Measurements from ENCODE around the gene MED13L.

MED13L gene

GRCh38 chr12:116174904-116175303 is 102.6 kb downstream of the MED13L start:
- DNase-seq = no peak

DNA sequence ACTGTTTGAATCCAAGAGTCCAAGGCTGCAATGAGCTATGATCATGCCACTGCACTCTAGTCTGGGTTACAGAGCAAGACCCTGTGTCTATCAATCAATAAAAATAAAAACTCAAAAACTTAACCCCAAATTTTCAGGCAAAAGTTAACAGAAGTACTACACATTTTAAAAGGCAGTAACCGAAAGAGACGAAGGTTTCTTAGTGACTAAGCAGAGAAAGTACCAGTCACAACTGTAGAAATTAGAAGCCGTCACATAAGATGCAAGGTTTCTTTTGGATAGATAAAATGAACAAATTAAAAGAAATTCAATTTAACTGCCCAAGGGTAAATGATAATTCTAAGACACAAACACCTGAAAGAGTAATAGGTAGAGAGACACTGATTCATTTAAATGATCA is 103.5 kb downstream of the MED13L start:
- DNase-seq = no peak

- no peak for DNase-seq
These were observed 105.2 kb downstream of the MED13L start for GRCh38 chr12:116172224-116172849.

GRCh38 chr12:116171549-116171948 is 105.9 kb downstream of the MED13L start:
- DNase-seq = no peak

DNA sequence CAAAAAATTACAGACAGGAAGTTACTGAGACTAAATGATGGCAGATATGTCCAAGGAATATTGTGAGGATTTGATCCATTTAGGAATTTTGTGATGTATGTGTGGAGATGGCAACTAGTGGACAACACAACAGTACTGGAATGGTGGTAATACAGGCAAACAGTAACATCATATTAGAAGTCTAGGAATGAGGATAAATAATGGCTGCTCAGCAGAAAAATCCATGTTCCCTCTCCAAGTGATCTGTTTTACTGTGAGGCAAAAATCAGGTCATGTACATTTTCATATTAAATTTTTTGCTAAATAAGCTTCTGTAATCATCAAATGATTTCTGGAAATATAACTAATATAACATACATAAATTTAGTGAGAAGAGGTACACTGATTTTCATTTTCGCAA is 108.4 kb downstream of the MED13L start:
- no peak for DNase-seq

DNA sequence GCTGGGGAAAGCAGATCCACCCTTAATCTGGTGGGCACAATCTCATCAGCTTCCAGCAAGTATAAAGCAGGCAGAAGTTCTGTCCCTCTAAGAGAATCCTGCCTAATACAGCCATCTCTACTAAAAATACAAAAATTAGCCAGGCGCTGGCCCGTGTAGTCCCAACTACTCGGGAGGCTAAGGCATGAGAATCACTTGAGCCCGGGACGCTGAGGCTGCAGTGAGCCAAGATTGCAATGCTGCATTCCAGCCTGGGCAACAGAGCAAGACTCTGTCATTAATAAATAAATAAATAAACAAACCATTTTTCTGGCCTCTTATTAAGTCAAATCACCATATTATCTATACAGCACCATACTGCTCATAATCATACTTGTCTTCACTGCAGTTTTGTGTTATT is 111.2 kb downstream of the MED13L start:
- no peak for DNase-seq

GRCh38 chr12:116165036-116165425 is 112.5 kb downstream of the MED13L start:
- DNase-seq = no peak

DNA sequence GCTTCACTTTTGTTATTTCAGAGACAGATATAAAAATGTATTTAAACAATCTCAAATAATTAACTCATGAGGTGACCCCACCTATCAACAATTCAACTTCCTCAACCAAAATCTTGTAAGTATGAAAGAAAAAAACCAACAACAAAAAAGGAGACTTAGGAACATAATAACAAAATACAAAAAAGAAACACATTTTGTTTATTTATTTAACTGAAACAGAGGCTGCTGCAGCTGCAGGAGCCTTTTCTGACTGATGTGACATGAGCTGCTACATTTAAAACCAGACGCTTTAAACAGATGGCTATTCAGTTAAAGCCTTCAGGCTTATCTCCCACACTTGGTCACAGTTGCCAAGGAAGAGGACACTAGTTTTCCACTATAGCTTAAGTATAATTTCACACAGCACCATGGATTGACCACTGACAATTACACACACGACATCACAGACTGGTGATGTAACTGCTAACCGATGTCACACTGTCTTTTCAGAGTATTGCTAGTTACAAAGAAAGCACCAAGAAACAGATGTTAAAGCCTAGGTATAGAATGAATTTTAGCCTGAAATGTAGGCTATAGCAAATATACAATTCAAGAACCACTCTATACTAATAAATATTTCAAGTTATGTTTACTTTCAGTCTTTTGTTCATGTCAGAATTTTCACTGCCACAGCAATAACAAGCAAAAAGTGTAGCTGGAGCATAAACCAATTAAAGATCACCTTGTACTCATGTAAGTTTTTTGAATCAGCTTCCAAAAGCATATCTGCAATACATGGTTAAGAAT is 113.0 kb downstream of the MED13L start:
- DNase-seq = no peak

- no peak for DNase-seq
These were observed 115.4 kb downstream of the MED13L start for GRCh38 chr12:116162071-116162470.

DNA sequence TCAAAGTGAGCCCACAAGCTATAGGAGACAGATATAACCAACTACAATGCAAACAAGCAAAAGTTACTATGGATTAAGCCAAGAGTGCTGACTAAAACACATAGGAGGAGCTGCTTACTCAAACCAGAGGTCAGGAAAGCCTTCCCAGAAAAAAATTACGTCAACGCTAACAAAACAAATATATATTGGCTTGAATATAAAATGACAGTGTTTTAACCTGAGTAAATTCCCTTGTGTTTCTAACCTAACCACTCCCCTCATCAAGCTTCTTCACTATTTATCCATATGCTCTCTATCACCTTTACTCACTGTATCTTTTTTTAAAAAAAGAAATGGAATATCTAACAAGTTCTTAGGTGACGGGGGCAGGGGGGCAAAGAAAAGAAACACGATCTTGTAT is 115.9 kb downstream of the MED13L start:
- DNase-seq = no peak

GRCh38 chr12:116160883-116161458 is 116.5 kb downstream of the MED13L start:
- DNase-seq = no peak

DNA sequence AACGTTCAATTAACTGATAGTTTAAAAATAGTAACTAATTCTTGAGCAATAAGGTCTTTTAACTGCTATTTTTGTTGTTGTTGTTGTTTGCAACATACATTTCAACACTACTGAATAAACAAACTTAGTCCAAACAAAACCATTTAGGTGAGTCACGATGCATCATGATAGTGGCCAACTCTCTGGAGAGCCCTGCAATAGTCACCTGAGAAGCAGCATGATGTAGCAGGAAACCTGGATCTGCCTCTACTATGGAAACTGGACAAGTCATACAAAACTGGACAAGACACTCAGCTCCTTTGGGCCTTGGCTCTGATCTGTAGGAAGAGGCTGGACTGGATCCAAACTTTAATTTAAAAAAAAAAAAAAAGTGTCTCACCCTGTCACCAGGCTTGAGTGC is 117.3 kb downstream of the MED13L start:
- no peak for DNase-seq

DNA sequence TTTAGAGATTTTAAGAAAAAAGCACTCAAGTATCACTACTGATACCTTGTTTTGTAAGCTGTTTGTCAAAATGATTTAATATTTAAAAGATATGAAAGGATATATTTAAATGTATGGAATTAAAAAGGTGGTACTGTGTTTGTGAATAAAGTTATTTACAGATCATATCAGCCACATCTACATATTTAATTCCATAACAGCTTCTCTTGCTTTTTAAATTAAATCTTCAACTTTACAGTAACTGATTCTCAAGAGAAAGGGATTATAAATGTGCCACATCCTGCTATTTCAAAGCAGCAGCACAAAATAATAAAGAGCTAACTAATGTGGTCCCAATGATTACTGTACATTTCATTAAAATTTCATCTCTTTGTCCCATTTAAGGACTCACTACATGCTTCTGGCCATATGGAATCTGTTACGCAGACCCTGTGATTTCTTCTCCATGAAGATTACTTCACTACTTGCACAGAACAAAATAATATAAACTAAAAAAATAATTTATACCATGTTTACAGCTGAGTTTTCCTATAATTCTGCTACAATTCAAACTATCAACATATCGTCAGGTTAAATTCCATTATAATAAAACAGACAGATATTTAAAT is 117.8 kb downstream of the MED13L start:
- DNase-seq = no peak

- DNase-seq = no peak
These were observed 118.3 kb downstream of the MED13L start for GRCh38 chr12:116159175-116159574.

GRCh38 chr12:116157845-116158267 is 119.6 kb downstream of the MED13L start:
- no peak for DNase-seq

GRCh38 chr12:116156614-116157013 is 120.9 kb downstream of the MED13L start:
- DNase-seq = no peak

GRCh38 chr12:116155383-116155782 is 122.1 kb downstream of the MED13L start:
- DNase-seq = no peak

- no peak for DNase-seq
These were observed 123.5 kb downstream of the MED13L start for GRCh38 chr12:116153983-116154382.

- DNase-seq = no peak
These were observed 124.4 kb downstream of the MED13L start for GRCh38 chr12:116153113-116153512.

GRCh38 chr12:116152268-116152667 is 125.2 kb downstream of the MED13L start:
- DNase-seq = peak; percentile 74

DNA sequence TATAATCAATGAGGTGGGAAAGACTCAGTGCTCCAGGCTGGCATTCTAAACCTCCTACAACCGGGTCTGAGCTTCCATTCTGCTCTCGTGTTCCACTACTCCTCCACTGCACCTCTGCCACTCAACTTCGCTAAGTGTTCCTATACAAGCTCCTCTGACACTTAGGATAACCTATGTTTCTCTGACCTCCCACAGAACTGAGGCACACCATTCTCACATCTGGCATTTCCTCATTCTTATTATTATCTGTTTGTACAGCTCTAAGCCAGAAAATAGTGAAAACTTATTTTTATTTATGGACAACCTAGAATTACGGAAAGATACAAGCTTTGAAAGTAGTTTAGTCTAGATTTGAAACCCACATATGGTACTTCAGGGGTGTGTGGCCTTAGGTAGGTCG is 127.0 kb downstream of the MED13L start:
- DNase-seq = no peak

- no peak for DNase-seq
These were observed 127.5 kb downstream of the MED13L start for GRCh38 chr12:116150001-116150400.

- no peak for DNase-seq
These were observed 128.6 kb downstream of the MED13L start for GRCh38 chr12:116148844-116149243.

GRCh38 chr12:116146386-116146785 is 131.1 kb downstream of the MED13L start:
- DNase-seq = no peak
